ENCODE results near the gene ATG9B.

ATG9B gene

GRCh38 chr7:150999001-150999400 lies 25.3 kb downstream of the ATG9B start:
- DNase-seq (ENCODE audit: low read depth in 2 of 2), result no peak

DNA sequence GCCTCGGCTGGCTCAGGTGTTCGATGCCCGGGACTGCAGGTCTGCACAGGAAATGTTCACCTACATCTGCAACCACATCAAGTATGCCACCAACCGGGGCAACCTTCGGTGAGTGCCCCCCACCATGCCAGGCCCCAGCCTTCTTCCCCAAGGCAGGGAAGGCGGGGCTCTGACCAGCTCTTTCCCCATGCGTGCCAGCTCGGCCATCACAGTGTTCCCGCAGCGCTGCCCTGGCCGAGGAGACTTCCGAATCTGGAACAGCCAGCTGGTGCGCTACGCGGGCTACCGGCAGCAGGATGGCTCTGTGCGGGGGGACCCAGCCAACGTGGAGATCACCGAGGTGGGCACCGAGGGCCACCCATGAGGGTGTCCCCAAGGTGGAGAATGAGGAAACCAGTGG lies 26.0 kb downstream of the ATG9B start:
- no peak for DNase-seq (ENCODE audit: low read depth in 2 of 2)

DNA sequence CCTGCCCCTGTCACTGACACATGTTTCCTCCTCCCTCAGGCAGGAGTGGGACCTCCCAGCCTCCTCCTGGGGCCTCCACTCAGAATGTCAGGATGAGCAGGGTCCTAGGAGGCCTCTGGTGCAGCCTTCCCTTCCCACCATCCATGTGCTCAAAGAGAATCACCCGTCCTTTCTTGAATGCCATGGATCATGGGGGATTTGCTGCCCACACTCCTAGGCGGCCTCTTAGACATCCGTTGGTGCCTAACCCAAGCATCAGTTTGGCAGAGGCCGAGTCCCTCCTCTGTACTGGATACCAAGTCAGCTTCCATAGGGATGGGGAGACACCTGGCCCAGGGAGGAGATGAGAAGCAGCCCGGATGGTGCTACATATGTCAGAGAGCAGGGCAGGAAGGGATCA lies 26.5 kb downstream of the ATG9B start:
- DNase-seq (ENCODE audit: low read depth in 2 of 2), result no peak

DNA sequence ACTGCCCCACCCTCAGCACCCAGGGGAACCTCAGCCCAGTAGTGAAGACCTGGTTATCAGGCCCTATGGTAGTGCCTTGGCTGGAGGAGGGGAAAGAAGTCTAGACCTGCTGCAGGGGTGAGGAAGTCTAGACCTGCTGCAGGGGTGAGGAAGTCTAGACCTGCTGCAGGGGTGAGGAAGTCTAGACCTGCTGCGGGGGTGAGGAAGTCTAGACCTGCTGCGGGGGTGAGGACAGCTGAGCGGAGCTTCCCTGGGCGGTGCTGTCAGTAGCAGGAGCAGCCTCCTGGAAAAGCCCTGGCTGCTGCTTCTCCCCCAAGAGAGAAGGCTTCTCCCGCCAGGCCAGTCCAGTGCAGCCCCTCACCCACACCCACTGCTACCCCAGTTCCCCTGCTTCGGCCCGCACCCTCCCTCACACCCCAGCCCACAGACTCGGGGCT lies 27.2 kb downstream of the ATG9B start:
- DNase-seq (ENCODE audit: low read depth in 2 of 2), result no peak

GRCh38 chr7:150996376-150997074 lies 27.8 kb downstream of the ATG9B start:
- no peak for DNase-seq (ENCODE audit: low read depth in 2 of 2)

GRCh38 chr7:150994838-150995510 lies 29.3 kb downstream of the ATG9B start:
- no peak for DNase-seq (ENCODE audit: low read depth in 2 of 2)

GRCh38 chr7:150994141-150994837 lies 30.0 kb downstream of the ATG9B start:
- no peak for DNase-seq (ENCODE audit: low read depth in 2 of 2)

GRCh38 chr7:150993511-150993910 lies 30.8 kb downstream of the ATG9B start:
- no peak for DNase-seq (ENCODE audit: low read depth in 2 of 2)

- no peak for DNase-seq (ENCODE audit: low read depth in 2 of 2)
These were observed 31.4 kb downstream of the ATG9B start for GRCh38 chr7:150992833-150993302.

DNA sequence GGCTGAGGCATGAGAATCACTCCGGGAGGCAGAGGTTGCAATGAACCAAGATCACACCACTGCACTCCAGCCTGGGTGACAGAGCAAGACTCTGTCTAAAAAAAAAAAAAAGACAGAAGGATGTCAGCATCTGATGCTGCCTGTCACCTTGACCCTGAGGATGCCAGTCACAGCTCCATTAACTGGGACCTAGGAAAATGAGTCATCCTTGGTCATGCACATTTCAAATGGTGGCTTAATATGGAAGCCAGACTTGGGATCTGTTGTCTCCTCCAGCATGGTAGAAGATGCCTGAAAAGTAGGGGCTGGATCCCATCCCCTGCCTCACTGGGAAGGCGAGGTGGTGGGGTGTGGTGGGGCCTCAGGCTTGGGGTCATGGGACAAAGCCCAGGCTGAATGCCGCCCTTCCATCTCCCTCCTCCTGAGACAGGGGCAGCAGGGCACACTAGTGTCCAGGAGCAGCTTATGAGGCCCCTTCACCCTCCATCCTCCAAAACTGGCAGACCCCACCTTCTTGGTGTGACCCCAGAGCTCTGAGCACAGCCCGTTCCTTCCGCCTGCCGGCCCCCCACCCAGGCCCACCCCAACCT lies 32.1 kb downstream of the ATG9B start:
- DNase-seq (ENCODE audit: low read depth in 2 of 2), result no peak

GRCh38 chr7:150990416-150991186 lies 33.7 kb downstream of the ATG9B start, which contains the start of gene NOS3:
Gene NOS3, plus strand, starts transcription at chr7:150991017. Its CDS starts 2,787 bp downstream, at chr7:150993804.
- DNase-seq (ENCODE audit: low read depth in 2 of 2), result no peak

DNA sequence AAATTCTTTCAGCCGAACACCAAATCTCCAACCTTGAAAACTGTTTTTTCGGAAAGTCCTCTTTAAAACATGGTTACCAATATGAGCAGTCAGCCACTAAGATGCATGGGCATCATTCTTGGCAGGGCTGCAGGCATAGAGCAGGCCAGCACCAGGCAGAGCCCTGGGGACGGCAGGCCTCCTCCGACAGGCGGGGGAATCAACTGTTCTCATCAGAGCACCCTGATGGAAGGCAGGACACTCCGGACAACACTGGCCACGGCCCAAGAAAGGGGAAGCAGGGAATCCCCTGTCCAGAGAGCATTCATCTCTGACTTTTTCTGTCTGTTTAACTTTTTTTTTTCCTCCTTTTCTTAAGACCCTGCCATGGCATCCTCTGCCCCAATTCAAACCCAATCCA lies 34.8 kb downstream of the ATG9B start:
- DNase-seq (ENCODE audit: low read depth in 2 of 2), result no peak

DNA sequence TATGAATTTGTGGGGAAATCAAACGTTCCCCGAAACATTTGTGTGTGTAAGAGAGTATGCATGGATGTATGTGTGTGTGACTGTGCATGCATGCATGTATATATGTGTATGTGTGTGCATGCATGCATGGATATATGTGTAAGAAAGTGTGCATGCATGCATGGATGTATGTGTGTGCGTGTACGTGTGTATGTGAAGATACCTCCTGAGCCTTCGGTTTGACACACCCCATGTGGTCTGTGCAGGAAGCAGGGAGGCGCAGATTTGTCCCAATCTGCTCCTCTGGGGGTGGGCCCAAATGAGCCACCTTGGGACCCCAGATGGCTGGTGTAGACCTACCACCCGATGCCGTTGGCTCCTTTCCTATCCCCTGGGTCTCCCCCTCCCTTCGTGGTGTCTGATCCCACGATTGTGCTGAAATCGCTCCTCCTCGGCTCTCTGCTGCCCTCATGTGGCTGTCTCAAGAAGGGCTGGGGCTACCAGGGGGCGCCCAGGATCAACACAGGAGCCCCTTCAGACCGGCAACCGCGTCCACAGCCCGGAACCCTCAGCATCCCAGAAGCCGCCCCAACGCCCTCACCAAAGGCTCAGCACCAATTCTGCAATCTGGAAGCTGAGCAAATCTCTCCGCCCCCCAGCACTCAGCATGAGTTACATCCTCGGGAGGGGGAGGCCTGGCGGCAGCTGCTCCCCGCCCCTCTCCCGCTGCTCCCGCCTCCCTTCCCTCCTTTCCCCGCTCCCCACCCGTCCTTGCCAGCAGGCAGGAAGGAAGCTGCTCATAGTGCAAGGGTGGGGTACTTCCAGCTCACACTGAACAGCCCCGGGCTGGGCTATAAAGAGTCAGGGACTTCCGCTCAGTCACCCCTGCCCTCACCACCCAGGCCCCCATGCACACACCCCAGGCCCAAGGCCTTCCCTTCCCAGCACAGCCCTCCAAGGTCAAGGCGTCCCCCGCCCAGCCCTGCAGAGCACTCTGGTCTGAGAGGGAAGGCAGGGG lies 35.8 kb downstream of the ATG9B start:
- no peak for DNase-seq (ENCODE audit: low read depth in 2 of 2)

DNA sequence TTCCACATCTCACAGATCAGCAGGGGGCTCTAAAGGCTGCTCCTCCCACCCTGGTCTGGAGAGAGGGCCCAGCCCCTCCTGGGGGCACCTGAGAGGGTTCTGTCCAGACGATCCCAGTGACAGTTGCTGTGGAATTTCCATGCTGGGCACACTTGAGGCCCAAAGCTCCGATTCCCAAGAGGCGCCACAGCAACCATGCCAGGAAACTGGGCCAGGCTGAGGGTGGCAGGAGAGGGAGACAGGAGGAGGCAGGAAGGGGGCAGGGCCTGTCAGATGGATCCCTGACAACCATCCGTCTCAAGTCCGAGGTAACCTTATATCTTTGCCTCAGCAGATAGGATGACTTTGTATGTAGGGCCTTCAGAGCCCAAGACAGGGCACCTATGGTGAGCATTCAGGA lies 37.7 kb downstream of the ATG9B start:
- no peak for DNase-seq (ENCODE audit: low read depth in 2 of 2)

- DNase-seq (ENCODE audit: low read depth in 2 of 2), result no peak
These were observed 38.2 kb downstream of the ATG9B start for GRCh38 chr7:150986099-150986512.

DNA sequence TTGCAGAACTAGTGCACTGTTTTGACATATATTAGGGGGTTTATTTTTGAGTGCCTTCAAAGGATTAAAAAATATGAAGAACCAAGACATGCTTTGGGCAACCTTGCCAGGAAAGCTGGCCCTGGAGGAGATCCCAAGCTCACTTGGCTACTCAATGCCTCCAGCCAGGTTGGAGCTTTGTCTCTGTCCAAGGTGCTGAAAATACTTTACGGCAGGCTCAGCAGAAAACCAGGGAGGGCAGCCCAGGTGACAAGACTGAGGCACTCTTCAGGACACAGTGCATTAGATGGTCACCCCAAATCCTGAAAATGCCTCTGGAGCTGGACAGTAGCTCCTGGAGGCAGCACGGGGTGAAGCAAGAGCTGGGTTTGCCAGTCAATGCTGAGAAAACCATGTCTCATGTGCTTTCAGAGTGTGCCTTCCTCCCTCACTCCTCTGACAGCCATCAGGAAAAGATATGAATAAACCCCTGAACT lies 40.4 kb downstream of the ATG9B start:
- no peak for DNase-seq (ENCODE audit: low read depth in 2 of 2)

DNA sequence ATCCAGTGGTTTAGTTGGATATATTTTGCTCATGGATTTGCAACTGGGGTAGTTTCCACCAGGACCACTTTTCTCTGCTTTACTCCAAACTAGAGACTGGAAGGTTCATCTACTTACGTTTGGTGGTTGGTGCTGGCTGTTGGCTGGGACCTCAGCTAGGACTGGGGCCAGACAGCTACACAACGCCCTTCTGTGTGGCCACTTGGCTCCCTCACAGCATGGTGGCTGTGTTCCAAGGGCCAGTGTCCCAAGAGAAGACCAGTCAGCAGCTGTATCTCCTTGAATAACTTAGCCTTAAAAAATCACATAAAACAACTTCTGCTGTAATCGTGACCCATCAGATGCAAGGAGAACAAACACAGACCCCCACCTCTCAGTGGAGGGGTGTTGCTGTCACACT lies 41.9 kb downstream of the ATG9B start:
- no peak for DNase-seq (ENCODE audit: low read depth in 2 of 2)

DNA sequence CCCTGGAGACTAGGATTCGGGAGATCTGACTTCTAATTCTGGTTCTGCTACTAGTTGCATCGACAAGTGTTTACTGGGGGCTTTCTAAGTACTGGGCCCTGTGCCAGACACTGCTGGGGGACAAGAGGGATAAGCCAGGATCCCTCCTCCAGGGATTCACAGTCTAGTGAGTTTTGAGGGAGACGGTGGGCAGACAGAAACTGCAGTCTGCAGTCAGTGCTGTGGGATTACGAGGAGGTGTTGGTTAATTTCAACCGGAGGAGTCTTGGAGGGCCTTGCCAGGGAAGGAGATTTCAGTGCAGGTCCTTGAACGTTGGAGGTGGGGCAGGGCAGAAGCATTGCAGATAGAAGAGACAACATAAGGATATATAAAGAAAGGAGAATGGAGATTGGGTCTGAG lies 42.6 kb downstream of the ATG9B start:
- DNase-seq (ENCODE audit: low read depth in 2 of 2), result no peak

- no peak for DNase-seq (ENCODE audit: low read depth in 2 of 2)
These were observed 43.6 kb downstream of the ATG9B start for GRCh38 chr7:150980663-150981062.

DNA sequence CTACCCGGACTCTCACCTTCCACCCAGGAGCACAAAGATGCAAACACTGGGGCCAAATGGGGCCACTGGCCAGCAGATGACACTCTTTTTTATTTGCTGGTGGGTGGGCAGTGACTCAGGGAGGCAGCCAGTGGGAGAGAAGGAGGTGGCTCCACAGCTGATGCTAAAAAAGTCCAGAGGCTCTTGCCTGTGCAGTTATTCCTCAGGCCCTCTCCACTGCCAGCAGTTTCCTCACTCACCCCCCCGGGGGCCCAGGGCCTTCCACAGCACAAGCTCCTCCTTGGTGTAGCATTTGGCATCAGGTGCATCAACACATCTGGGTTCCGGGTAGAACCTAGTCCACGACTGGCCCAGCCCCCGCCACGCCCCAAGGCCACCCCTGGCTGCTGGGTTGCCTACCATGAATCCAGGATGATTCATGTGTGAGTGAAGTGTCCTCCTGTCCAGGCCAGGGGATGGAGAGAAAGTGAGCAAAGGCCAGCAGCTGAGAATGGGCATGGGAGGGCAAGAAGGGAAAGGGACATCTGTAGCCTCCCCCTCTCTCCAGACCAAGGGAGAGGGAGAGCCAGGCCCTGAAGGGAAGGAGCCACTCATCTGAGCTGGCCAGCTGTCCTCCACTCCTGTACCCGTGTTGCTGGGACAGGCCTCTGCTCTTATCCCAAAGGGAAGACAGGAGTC lies 44.4 kb downstream of the ATG9B start:
- no peak for DNase-seq (ENCODE audit: low read depth in 2 of 2)

Measured in stimulated activated CD8-positive, alpha-beta memory T cell treated with anti-CD3 and anti-CD28 coated beads, Interleukin-15, amount 100 ng/mL, for 4 hours (primary cell).